Measurements from ENCODE around the gene DUSP7. TPM values are rescaled to one million over a fixed set of nuclear protein-coding genes. Genes with fewer than 3 reads are reported as not detected.

DUSP7 gene
- total RNA-seq, 1 experiment from 2014 or later, result 13.1 TPM

DNA sequence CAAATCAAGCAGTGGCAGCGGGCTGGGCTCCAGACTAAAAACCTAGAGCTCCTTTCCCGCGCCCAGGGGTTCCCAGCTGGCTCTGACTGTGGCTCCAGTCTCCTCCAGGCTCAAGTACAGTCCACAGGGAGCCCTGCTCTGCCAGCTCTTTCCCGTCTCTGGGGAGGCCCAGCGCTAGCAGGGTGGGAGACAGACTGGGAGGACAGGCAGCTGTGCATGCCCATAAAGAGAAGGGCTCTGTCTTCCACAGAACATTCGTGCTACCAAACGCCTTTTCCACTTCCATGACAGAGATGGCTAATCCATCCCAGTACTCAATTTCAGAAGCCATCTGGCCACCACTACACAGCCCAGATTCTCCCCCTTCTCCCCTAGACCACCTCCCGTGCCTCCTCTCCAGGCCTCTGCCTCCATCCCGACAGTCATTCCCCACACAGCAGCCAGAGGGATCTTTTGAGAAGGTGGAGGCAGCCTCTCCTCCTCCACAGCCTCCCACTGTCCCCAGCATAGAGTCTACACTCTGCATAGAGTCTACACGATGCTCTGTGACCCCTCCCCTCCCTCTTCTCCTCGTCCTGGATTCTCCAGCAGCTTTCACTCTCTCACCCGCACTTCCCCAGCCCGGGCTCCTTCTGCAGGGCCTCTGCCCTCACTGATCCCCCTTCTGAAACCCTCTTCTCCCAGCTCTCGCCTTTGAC is 6.8 kb upstream of the DUSP7 start:
- DNase-seq (ENCODE audit: low read depth, low spot score), result no peak

DNA sequence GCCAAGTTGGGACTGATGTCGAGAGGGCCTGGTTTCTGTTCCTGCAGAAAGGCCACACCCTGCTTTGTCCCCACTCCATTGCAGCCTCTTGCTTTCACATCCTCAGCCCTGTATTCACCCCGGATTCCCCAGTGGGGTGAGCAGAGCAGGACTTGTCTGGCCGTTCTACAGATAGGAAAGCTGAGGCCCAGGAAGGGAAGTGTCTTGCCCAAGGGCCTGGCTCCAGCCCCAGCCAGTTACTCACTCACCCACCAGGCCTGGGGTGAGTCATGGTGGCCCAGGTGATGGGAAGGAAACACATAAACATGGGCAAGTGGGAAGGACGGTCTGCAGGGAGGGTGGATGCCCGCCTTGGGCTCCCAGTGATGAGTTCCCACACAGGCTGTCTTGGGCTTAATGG is 6.1 kb upstream of the DUSP7 start:
- no peak for DNase-seq (ENCODE audit: low read depth, low spot score)
- no peaks in the 10 kb centered on the region for H3K36me3 ChIP-seq (ENCODE audit: control insufficient read depth, insufficient read depth, low read length)
- intact Hi-C loops (cut with micrococcal nuclease; ENCODE audit: unreplicated experiment) (no loop called here), in situ Hi-C loops (cut with HindIII; ENCODE audit: low pct_unique_long_range_greater_than_20kb, low sequenced_read_pairs) (no loop called here)
- no peaks in the 10 kb centered on the region; the same call in 1 of the 2 replicates for H3K4me1 ChIP-seq (ENCODE audit: control insufficient read depth, insufficient read depth, low read length)
- H3K9me3 ChIP-seq (ENCODE audit: control insufficient read depth, insufficient read depth, low read depth, low read length), result no peaks in the 10 kb centered on the region
- BruUV-seq (replicated peaks), result no TSS peak
- POLR2A ChIA-PET, result no interaction called here
- CTCF ChIA-PET, result no interaction called here
- TF ChIP-seq POLR2AphosphoS5 (IDR thresholded peaks at IDR 0.05; ENCODE audit: low read depth, low read length), result no peak
- no peak for TF ChIP-seq SIN3A (IDR thresholded peaks at IDR 0.05; ENCODE audit: borderline replicate concordance, insufficient read depth, low read depth, low read length)
- TF ChIP-seq, protein P1, sequence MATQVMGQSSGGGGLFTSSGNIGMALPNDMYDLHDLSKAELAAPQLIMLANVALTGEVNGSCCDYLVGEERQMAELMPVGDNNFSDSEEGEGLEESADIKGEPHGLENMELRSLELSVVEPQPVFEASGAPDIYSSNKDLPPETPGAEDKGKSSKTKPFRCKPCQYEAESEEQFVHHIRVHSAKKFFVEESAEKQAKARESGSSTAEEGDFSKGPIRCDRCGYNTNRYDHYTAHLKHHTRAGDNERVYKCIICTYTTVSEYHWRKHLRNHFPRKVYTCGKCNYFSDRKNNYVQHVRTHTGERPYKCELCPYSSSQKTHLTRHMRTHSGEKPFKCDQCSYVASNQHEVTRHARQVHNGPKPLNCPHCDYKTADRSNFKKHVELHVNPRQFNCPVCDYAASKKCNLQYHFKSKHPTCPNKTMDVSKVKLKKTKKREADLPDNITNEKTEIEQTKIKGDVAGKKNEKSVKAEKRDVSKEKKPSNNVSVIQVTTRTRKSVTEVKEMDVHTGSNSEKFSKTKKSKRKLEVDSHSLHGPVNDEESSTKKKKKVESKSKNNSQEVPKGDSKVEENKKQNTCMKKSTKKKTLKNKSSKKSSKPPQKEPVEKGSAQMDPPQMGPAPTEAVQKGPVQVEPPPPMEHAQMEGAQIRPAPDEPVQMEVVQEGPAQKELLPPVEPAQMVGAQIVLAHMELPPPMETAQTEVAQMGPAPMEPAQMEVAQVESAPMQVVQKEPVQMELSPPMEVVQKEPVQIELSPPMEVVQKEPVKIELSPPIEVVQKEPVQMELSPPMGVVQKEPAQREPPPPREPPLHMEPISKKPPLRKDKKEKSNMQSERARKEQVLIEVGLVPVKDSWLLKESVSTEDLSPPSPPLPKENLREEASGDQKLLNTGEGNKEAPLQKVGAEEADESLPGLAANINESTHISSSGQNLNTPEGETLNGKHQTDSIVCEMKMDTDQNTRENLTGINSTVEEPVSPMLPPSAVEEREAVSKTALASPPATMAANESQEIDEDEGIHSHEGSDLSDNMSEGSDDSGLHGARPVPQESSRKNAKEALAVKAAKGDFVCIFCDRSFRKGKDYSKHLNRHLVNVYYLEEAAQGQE (IDR thresholded peaks at IDR 0.05; ENCODE audit: insufficient read depth in 1 of 2, low read depth in 2 of 2, low read length in 1 of 2), result no peak
- TF ChIP-seq TCF7L2 (IDR thresholded peaks at IDR 0.05; ENCODE audit: low read depth, low read length), result no peak
- TF ChIP-seq, protein P2, sequence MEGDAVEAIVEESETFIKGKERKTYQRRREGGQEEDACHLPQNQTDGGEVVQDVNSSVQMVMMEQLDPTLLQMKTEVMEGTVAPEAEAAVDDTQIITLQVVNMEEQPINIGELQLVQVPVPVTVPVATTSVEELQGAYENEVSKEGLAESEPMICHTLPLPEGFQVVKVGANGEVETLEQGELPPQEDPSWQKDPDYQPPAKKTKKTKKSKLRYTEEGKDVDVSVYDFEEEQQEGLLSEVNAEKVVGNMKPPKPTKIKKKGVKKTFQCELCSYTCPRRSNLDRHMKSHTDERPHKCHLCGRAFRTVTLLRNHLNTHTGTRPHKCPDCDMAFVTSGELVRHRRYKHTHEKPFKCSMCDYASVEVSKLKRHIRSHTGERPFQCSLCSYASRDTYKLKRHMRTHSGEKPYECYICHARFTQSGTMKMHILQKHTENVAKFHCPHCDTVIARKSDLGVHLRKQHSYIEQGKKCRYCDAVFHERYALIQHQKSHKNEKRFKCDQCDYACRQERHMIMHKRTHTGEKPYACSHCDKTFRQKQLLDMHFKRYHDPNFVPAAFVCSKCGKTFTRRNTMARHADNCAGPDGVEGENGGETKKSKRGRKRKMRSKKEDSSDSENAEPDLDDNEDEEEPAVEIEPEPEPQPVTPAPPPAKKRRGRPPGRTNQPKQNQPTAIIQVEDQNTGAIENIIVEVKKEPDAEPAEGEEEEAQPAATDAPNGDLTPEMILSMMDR (IDR thresholded peaks at IDR 0.05), result no peak
- peak; percentile 67; the same call in 1 of the 2 replicates for ATAC-seq
- no peak overlapping the region for H3K4me3 ChIP-seq (ENCODE audit: low read depth in 2 of 2, low read length in 2 of 2)
- no peak overlapping the region for H3K27ac ChIP-seq (ENCODE audit: low read length)
- no peaks in the 10 kb centered on the region for H3K27me3 ChIP-seq (ENCODE audit: control insufficient read depth, insufficient read depth, low read length)

More for the DNA sequence above, 6.8 kb upstream of the DUSP7 start:
- no peak overlapping the region for H3K4me3 ChIP-seq (ENCODE audit: low read depth in 2 of 2, low read length in 2 of 2)
- H3K36me3 ChIP-seq (ENCODE audit: control insufficient read depth, insufficient read depth, low read length), result no peaks in the 10 kb centered on the region
- no TSS peak for BruUV-seq (replicated peaks)
- ChIA-PET POLR2A (no interaction called here), CTCF (no interaction called here)
- no peaks in the 10 kb centered on the region for H3K4me1 ChIP-seq (ENCODE audit: control insufficient read depth, insufficient read depth, low read length)
- no peak overlapping the region for H3K27ac ChIP-seq (ENCODE audit: low read length)
- in situ Hi-C loops (cut with HindIII; ENCODE audit: low pct_unique_long_range_greater_than_20kb, low sequenced_read_pairs) (no loop called here), intact Hi-C loops (cut with micrococcal nuclease; ENCODE audit: unreplicated experiment) (no loop called here)
- no peaks in the 10 kb centered on the region for H3K9me3 ChIP-seq (ENCODE audit: control insufficient read depth, insufficient read depth, low read depth, low read length)
- no peak for ATAC-seq
- no peaks in the 10 kb centered on the region for H3K27me3 ChIP-seq (ENCODE audit: control insufficient read depth, insufficient read depth, low read length)
- no peak for TF ChIP-seq TCF7L2 (IDR thresholded peaks at IDR 0.05; ENCODE audit: low read depth, low read length)
- TF ChIP-seq POLR2AphosphoS5 (IDR thresholded peaks at IDR 0.05; ENCODE audit: low read depth, low read length), result no peak
- TF ChIP-seq, protein P1 (IDR thresholded peaks at IDR 0.05; ENCODE audit: insufficient read depth in 1 of 2, low read depth in 2 of 2, low read length in 1 of 2), result no peak
- TF ChIP-seq, protein P2 (IDR thresholded peaks at IDR 0.05), result no peak
- TF ChIP-seq SIN3A (IDR thresholded peaks at IDR 0.05; ENCODE audit: borderline replicate concordance, insufficient read depth, low read depth, low read length), result no peak
